K562 (cell line): ENCODE measurements around the gene ABCA4. TPM values are rescaled to one million over a fixed set of nuclear protein-coding genes. Genes with fewer than 3 reads are reported as not detected.
A peak's percentile ranks its signal among the peaks of the same experiment; 100 is the strongest.

Source experiments
- ARHGAP35 ChIP-seq: fragments of 450-650 bp; IDR thresholded peaks from 2 replicates; pipeline ENCODE4 v1.6.1; 2018; ENCODE audit not compliant: partially characterized antibody
- CCAR2 ChIP-seq: fragments of 200-400 bp; formaldehyde crosslinking; IDR thresholded peaks from 2 replicates; pipeline ENCODE4 v1.6.1; 2017; ENCODE audit warnings: mild to moderate bottlenecking, low read depth, low read length
- COPS2 ChIP-seq: fragments of 450-650 bp; conservative IDR thresholded peaks from 2 replicates; pipeline ENCODE4 v1.6.1; 2016; ENCODE audit warnings: mild to moderate bottlenecking, moderate library complexity
- JUNB ChIP-seq: fragments of 450-650 bp; formaldehyde crosslinking; conservative IDR thresholded peaks from 2 replicates; pipeline ENCODE4 v1.4.0; 2020; ENCODE audit warnings: mild to moderate bottlenecking
- NR2C1 ChIP-seq, 2 experiments: fragments of 450-650 bp; IDR thresholded peaks; 2 replicates each; pipeline ENCODE4 v1.6.1; 2017; ENCODE audit warnings: mild to moderate bottlenecking in 2 of 2, antibody characterized with exemption in 1 of 2, inconsistent platforms in 1 of 2, missing compliant biosample characterization in 1 of 2, missing genetic modification characterization in 1 of 2
- NR3C1 ChIP-seq: sonication (generic); formaldehyde crosslinking; IDR thresholded peaks from 2 replicates; pipeline ENCODE4 v1.8.1; 2022; ENCODE audit warnings: missing genetic modification reagents
- OTX1 ChIP-seq: fragments of 450-650 bp; formaldehyde crosslinking; IDR thresholded peaks from 2 replicates; pipeline ENCODE4 v1.4.0; 2022; ENCODE audit warnings: mild to moderate bottlenecking
- PATZ1 ChIP-seq: fragments of 250-450 bp; sonication (Bioruptor Pico); IDR thresholded peaks from 2 replicates; pipeline ENCODE4 v1.5.0; 2020; ENCODE audit warnings: mild to moderate bottlenecking, borderline replicate concordance
- ZNF778 ChIP-seq: fragments of 450-650 bp; formaldehyde crosslinking; IDR thresholded peaks from 2 replicates; pipeline ENCODE4 v1.4.0; 2020; ENCODE audit warnings: mild to moderate bottlenecking, moderate library complexity
- ZNF830 ChIP-seq: fragments of 250-450 bp; sonication (Bioruptor Pico); IDR thresholded peaks from 2 replicates; pipeline ENCODE4 v1.5.0; 2021; ENCODE audit warnings: mild to moderate bottlenecking
- polyA plus RNA-seq, 8 experiments: library from polyadenylated mRNA; depleted of rRNA in 4 of 8; stranded (reverse) in 5 of 8; unstranded in 3 of 8; fragments of >200 nt; fragmentation: Nextera tagmentation in 2 of 8; fragmentation: Illumina TruSeq in 1 of 8; extraction: Ambion mirVana in 2 of 8; extraction: Trizol in 1 of 8; gene quantifications; 2 replicates each; pipeline versions ENCODE4 v1.2.1 to v1.2.3, GENCODE V29; 2011 to 2014; ENCODE audit warnings: inconsistent platforms in 1 of 8, missing spikeins in 1 of 8
- total RNA-seq, 7 experiments: library from RNA; depleted of rRNA in 6 of 7; stranded (reverse); fragments of >200 nt in 6 of 7; fragmentation: Illumina TruSeq in 2 of 7; extraction: Trizol in 2 of 7; gene quantifications; 2 replicates each; pipeline versions ENCODE4 v1.2.1 to v1.2.3, GENCODE V29; 2011 to 2021; ENCODE audit warnings: low replicate concordance in 1 of 7
- TF ChIP-seq, protein P1 (sequence below): fragments of 450-650 bp; IDR thresholded peaks from 2 replicates; pipeline ENCODE4 v1.6.1; 2016; ENCODE audit warnings: mild to moderate bottlenecking, moderate library complexity
- TF ChIP-seq, protein P2 (sequence below): fragments of 450-650 bp; IDR thresholded peaks from 2 replicates; pipeline ENCODE4 v1.6.1; 2016; ENCODE audit warnings: missing biosample characterization, missing genetic modification characterization

Gene ABCA4
- total and polyA plus RNA-seq, 9 of the 15 experiments (the other 6 are each of a cell fraction or from before 2014, with no cell fraction given): 0.01 to 0.04 TPM; not detected in 7

DNA sequence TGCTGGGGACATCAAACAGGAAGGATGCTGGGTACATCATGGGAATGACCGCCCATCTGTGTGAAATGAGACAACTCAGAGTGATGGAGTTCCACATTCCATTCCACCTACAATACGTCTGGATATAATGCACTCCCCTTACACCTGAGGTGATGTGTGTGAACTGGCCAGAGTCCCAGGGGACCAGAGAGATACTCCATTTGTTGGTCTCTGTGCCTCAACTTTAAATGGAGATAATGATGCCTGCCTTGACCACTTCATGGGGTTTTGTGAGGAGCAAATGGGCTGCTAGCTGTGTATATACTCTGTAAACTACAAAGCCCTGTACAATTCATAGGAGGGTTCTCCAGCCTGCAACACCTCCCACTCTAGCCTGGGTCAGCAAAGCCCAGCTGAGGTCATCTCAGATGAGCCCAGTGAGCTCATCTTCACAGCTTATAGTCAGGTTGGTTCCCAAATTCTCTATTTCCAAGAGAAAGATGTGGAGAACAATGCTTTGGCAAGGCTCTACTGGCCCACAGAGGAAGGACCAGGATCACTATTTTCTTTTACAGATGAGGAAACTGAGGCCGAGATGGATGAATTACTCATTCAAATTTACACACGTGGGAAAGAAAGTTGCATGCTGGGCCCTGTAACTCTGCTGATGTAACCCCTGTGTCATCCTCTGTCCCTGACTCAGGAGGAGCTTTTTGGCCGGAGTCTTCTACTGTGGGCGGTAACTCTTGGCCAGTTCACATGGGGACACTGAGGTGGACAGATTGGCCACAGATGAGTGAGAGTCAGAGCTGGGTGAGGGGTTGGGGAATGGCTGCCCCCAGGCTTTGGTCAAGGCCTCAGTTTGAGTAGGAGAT lies 106.1 kb downstream of the ABCA4 start (continued):
- TF ChIP-seq, protein P1, sequence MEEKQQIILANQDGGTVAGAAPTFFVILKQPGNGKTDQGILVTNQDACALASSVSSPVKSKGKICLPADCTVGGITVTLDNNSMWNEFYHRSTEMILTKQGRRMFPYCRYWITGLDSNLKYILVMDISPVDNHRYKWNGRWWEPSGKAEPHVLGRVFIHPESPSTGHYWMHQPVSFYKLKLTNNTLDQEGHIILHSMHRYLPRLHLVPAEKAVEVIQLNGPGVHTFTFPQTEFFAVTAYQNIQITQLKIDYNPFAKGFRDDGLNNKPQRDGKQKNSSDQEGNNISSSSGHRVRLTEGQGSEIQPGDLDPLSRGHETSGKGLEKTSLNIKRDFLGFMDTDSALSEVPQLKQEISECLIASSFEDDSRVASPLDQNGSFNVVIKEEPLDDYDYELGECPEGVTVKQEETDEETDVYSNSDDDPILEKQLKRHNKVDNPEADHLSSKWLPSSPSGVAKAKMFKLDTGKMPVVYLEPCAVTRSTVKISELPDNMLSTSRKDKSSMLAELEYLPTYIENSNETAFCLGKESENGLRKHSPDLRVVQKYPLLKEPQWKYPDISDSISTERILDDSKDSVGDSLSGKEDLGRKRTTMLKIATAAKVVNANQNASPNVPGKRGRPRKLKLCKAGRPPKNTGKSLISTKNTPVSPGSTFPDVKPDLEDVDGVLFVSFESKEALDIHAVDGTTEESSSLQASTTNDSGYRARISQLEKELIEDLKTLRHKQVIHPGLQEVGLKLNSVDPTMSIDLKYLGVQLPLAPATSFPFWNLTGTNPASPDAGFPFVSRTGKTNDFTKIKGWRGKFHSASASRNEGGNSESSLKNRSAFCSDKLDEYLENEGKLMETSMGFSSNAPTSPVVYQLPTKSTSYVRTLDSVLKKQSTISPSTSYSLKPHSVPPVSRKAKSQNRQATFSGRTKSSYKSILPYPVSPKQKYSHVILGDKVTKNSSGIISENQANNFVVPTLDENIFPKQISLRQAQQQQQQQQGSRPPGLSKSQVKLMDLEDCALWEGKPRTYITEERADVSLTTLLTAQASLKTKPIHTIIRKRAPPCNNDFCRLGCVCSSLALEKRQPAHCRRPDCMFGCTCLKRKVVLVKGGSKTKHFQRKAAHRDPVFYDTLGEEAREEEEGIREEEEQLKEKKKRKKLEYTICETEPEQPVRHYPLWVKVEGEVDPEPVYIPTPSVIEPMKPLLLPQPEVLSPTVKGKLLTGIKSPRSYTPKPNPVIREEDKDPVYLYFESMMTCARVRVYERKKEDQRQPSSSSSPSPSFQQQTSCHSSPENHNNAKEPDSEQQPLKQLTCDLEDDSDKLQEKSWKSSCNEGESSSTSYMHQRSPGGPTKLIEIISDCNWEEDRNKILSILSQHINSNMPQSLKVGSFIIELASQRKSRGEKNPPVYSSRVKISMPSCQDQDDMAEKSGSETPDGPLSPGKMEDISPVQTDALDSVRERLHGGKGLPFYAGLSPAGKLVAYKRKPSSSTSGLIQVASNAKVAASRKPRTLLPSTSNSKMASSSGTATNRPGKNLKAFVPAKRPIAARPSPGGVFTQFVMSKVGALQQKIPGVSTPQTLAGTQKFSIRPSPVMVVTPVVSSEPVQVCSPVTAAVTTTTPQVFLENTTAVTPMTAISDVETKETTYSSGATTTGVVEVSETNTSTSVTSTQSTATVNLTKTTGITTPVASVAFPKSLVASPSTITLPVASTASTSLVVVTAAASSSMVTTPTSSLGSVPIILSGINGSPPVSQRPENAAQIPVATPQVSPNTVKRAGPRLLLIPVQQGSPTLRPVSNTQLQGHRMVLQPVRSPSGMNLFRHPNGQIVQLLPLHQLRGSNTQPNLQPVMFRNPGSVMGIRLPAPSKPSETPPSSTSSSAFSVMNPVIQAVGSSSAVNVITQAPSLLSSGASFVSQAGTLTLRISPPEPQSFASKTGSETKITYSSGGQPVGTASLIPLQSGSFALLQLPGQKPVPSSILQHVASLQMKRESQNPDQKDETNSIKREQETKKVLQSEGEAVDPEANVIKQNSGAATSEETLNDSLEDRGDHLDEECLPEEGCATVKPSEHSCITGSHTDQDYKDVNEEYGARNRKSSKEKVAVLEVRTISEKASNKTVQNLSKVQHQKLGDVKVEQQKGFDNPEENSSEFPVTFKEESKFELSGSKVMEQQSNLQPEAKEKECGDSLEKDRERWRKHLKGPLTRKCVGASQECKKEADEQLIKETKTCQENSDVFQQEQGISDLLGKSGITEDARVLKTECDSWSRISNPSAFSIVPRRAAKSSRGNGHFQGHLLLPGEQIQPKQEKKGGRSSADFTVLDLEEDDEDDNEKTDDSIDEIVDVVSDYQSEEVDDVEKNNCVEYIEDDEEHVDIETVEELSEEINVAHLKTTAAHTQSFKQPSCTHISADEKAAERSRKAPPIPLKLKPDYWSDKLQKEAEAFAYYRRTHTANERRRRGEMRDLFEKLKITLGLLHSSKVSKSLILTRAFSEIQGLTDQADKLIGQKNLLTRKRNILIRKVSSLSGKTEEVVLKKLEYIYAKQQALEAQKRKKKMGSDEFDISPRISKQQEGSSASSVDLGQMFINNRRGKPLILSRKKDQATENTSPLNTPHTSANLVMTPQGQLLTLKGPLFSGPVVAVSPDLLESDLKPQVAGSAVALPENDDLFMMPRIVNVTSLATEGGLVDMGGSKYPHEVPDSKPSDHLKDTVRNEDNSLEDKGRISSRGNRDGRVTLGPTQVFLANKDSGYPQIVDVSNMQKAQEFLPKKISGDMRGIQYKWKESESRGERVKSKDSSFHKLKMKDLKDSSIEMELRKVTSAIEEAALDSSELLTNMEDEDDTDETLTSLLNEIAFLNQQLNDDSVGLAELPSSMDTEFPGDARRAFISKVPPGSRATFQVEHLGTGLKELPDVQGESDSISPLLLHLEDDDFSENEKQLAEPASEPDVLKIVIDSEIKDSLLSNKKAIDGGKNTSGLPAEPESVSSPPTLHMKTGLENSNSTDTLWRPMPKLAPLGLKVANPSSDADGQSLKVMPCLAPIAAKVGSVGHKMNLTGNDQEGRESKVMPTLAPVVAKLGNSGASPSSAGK: peak; percentile 78
- TF ChIP-seq CCAR2 (no peak), OTX1 (CRISPR knock-in tag) (no peak), JUNB (no peak), ZNF778 (CRISPR knock-in tag) (no peak), ARHGAP35 (no peak), NR3C1 (CRISPR knock-in tag) (no peak), PATZ1 (no peak), NR2C1 (IDR thresholded peaks at IDR 0.05) (no peak), NR2C1 (tag; IDR thresholded peaks at IDR 0.05) (peak; percentile 78), COPS2 (no peak), ZNF830 (CRISPR knock-in tag) (no peak)
- TF ChIP-seq, protein P2, sequence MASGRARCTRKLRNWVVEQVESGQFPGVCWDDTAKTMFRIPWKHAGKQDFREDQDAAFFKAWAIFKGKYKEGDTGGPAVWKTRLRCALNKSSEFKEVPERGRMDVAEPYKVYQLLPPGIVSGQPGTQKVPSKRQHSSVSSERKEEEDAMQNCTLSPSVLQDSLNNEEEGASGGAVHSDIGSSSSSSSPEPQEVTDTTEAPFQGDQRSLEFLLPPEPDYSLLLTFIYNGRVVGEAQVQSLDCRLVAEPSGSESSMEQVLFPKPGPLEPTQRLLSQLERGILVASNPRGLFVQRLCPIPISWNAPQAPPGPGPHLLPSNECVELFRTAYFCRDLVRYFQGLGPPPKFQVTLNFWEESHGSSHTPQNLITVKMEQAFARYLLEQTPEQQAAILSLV: peak; percentile 25; the same call in 1 of the 2 replicates
